MM.1S (cell line): ENCODE data around the gene SLC9A4.

ENCODE experiments used
- EZH2 ChIP-seq: fragments of 300-600 bp; sonication (generic); optimal IDR thresholded peaks from 2 replicates; pipeline ENCODE3; 2017; ENCODE audit warnings: low read depth, mild to moderate bottlenecking, antibody characterized with exemption, low read length, mixed read lengths
- EZH2phosphoT487 ChIP-seq: fragments of 300-600 bp; sonication (generic); IDR thresholded peaks from 2 replicates; pipeline ENCODE4 v1.6.1; 2018; ENCODE audit warnings: antibody characterized with exemption, low read length
- TF ChIP-seq, protein P1 (sequence below): fragments of 300-600 bp; sonication (generic); IDR thresholded peaks from 2 replicates; pipeline ENCODE4 v1.5.1; 2016; ENCODE audit warnings: antibody characterized with exemption, low read length, mixed read lengths

DNA sequence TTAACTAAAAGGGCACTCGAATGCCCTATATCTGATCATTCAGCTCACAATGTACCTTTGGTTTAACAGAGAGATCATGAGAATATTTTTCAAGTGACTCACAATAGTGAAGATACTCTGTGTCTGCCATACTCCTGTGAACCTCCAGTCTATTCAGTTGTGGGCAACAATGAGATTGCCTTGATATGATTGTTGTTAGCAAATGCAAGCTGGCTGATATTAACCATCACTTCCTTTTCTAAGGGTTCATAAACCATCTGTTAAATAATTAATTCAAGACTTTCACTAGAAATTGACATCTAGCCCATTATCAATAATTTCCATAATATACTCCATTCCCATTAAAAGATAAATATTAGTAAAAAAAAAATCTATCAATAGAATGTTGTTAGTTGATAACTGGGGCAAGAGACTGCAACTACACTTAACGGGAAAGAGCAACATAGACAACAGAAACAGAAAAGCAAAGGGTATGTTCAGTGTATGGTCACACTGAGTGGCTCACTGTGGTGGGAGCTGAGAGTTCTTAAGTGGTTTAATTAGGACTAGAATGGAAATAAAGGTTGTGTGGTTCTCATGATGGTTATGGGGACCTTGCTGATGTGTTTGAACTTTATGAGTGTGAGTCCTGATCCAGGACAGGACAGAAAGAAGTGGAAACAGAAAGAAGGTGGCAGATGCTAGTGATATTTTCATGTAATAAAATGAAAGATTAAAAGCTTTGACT, 38.2 kb upstream of the SLC9A4 start:
- TF ChIP-seq EZH2 (no peak), EZH2phosphoT487 (no peak)
- TF ChIP-seq, protein P1, sequence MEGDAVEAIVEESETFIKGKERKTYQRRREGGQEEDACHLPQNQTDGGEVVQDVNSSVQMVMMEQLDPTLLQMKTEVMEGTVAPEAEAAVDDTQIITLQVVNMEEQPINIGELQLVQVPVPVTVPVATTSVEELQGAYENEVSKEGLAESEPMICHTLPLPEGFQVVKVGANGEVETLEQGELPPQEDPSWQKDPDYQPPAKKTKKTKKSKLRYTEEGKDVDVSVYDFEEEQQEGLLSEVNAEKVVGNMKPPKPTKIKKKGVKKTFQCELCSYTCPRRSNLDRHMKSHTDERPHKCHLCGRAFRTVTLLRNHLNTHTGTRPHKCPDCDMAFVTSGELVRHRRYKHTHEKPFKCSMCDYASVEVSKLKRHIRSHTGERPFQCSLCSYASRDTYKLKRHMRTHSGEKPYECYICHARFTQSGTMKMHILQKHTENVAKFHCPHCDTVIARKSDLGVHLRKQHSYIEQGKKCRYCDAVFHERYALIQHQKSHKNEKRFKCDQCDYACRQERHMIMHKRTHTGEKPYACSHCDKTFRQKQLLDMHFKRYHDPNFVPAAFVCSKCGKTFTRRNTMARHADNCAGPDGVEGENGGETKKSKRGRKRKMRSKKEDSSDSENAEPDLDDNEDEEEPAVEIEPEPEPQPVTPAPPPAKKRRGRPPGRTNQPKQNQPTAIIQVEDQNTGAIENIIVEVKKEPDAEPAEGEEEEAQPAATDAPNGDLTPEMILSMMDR, result no peak
